Limb (tissue), 2 donors: Measurements from ENCODE around the gene CANT1.
"Not testable (repeated sequence)": the region's sequence is repeated elsewhere in the genome, so short reads cannot be mapped to it uniquely, and the experiment has no call there.

Experiments
- DNase-seq, 2 donors: peaks; one replicate each; pipeline ENCODE4 v3.0.0-alpha.2; 2016; ENCODE audit errors: extremely low spot score in 2 of 2

The CANT1 gene

GRCh38 chr17:78977997-78978973 is 31.3 kb downstream of the CANT1 start:
- DNase-seq = no peak

GRCh38 chr17:78977681-78977943 is 32.0 kb downstream of the CANT1 start:
- no peak for DNase-seq

GRCh38 chr17:78976907-78977680 is 32.5 kb downstream of the CANT1 start:
- no peak for DNase-seq

GRCh38 chr17:78974635-78975591 is 34.7 kb downstream of the CANT1 start:
- peak; percentile 71 to 78 for DNase-seq

- no peak for DNase-seq
These were observed 35.6 kb downstream of the CANT1 start for GRCh38 chr17:78973792-78974520.

- DNase-seq = no peak
These were observed 36.4 kb downstream of the CANT1 start for GRCh38 chr17:78973196-78973595.

- no peak for DNase-seq
These were observed 37.0 kb downstream of the CANT1 start for GRCh38 chr17:78972507-78973105.

- DNase-seq = no peak
These were observed 37.6 kb downstream of the CANT1 start for GRCh38 chr17:78971756-78972506.

GRCh38 chr17:78970834-78971755 is 38.5 kb downstream of the CANT1 start:
- DNase-seq = peak; percentile 84 to 91

- no peak for DNase-seq
These were observed 39.7 kb downstream of the CANT1 start for GRCh38 chr17:78969865-78970264.

GRCh38 chr17:78967782-78968362 is 41.7 kb downstream of the CANT1 start:
- no peak for DNase-seq

- no peak for DNase-seq
These were observed 42.5 kb downstream of the CANT1 start for GRCh38 chr17:78966910-78967600.

GRCh38 chr17:78966123-78966813 is 43.3 kb downstream of the CANT1 start:
- DNase-seq = no peak

- DNase-seq = no peak
These were observed 44.1 kb downstream of the CANT1 start for GRCh38 chr17:78965491-78965924.

GRCh38 chr17:78963378-78963777 is 46.2 kb downstream of the CANT1 start:
- no peak for DNase-seq

- DNase-seq = not testable (repeated sequence)
These were observed 46.6 kb downstream of the CANT1 start for GRCh38 chr17:78962984-78963348.
